Ovary (tissue), 9 donors: Measurements from ENCODE around the gene MAT2A. TPM values are rescaled to one million over a fixed set of nuclear protein-coding genes. Genes with fewer than 3 reads are reported as not detected.

Experiments
- DNase-seq, 5 donors: peaks; one replicate each; pipeline ENCODE4 v3.0.0-alpha.2; 2019 to 2020
- H3K27ac ChIP-seq, 2 donors: fragments of 200-600 bp; one replicate each; pipeline versions ENCODE4 v1.5.1 to v1.8.0; 2019 to 2022
- H3K27me3 ChIP-seq: fragments of 200-600 bp; one replicate; pipeline ENCODE4 v1.8.0; 2022
- H3K36me3 ChIP-seq: fragments of 200-600 bp; sonication (generic); one replicate; pipeline ENCODE4 v1.5.1; 2019
- H3K4me1 ChIP-seq: one replicate; pipeline ENCODE4 v1.8.1; 2013; ENCODE audit warnings: mild to moderate bottlenecking, moderate library complexity; ENCODE audit not compliant: insufficient read depth
- H3K4me3 ChIP-seq: fragments of 200-600 bp; sonication (generic); one replicate; pipeline ENCODE4 v1.5.1; 2017
- H3K9me3 ChIP-seq, 2 donors: fragments of 200-600 bp in 1 of 2; sonication (generic) in 1 of 2; one replicate each; pipeline versions ENCODE4 v1.5.1 to v1.8.1; 2013 to 2019; ENCODE audit warnings: mild to moderate bottlenecking in 1 of 2, moderate library complexity in 1 of 2
- CTCF ChIP-seq, 3 donors: fragments of 450-650 bp in 2 of 3; fragments of 200-600 bp in 1 of 3; IDR thresholded peaks; one replicate each; pipeline versions ENCODE4 v1.5.1 to v1.8.0; 2016 to 2022; ENCODE audit warnings: antibody characterized with exemption in 3 of 3, mild to moderate bottlenecking in 1 of 3
- EP300 ChIP-seq: sonication (generic); formaldehyde crosslinking; IDR thresholded peaks from one replicate; pipeline ENCODE4 v1.6.1; 2017; ENCODE audit warnings: antibody characterized with exemption
- POLR2A ChIP-seq: fragments of 450-650 bp; IDR thresholded peaks from one replicate; pipeline ENCODE4 v1.6.1; 2017; ENCODE audit warnings: antibody characterized with exemption, mild to moderate bottlenecking, moderate library complexity
- WGBS, 3 donors: extraction: QIAGEN DNeasy Blood & Tissue Kit in 1 of 3; methylation state at CpG; one replicate each; pipeline versions ENCODE4 v1.1.5 to v1.1.7; 2013 to 2017; 5-methylcytosine and 5-hydroxymethylcytosine counted together
- intact Hi-C, 4 donors: fragments of 100-400 bp; cut with DNase I; formaldehyde crosslinking; loops; one replicate each; pipeline versions ENCODE4 v1.11.0 to v1.15.1; 2022 to 2023
- polyA plus RNA-seq, 2 donors: library from polyadenylated mRNA; stranded (reverse); fragments of 200-250 nt in 1 of 2; fragments of 350-450 nt in 1 of 2; fragmentation: Illumina TruSeq in 1 of 2; extraction: RNeasy Lipid Tissue Mini Kit (QIAGEN cat#74804) in 1 of 2; gene quantifications; one replicate each; pipeline ENCODE4 v1.2.3, GENCODE V29; 2013 to 2014
- small RNA-seq: library from RNA; depleted of rRNA; stranded (forward); fragments of <200 nt; gene quantifications from one replicate; pipeline ENCODE3, GENCODE V24; 2016
- total RNA-seq, 7 donors: library from RNA; depleted of rRNA in 2 of 7; stranded (reverse); fragments of >200 nt in 2 of 7; fragmentation: NEBNext Ultra II Directional in 3 of 7; extraction: Animal tissue kit (Norgen Biotek cat#: 25700) in 3 of 7; gene quantifications; one replicate each; pipeline versions ENCODE4 v1.1.0 to v1.2.4, GENCODE V29; 2016 to 2023
- donor health status: DM: no; HTN: no; CAD: no; lungs with moderate emphysema.
- donor health status: DM: no; HTN: no; CAD: no.
- donor health status: Bipolar disorder and iron deficiency.
- donor health status: DM: yes; HTN: yes; CAD: no.
- donor health status: DM: no; HTN: no; CAD: no.
- donor health status: DM: yes; HTN: yes; CAD: no.

Gene MAT2A
- total and polyA plus RNA-seq, 9 donors = 70.8 to 766 (median 224) TPM

DNA sequence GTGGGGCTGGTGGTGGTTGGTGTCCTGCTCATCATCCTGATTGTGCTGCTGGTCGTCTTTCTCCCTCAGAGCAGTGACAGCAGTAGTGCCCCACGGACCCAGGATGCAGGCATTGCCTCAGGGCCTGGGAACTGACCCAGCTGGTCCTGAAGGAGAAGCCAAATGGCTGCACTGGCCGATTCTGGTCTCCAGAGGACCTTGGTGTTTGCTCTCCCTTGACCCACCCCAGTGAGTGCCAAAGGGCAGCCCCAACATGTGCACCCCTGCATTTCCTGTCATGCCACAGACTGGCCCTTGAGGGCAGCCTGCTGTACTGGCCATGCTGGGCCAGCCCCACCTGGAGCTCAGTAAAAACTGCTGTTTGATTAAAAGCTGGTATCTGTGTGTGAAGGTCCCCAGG lies 54.1 kb downstream of the MAT2A start:
- Histone ChIP-seq H3K4me1 (peaks cover 27% of the 10 kb centered on the region), H3K36me3 (no peaks in the 10 kb centered on the region), H3K9me3 (no peaks in the 10 kb centered on the region), H3K27ac (no peak overlapping the region), H3K27me3 (no peaks in the 10 kb centered on the region), H3K4me3 (no peak overlapping the region)
- 60 to 77% (median 69%) methylated on average over 3 of the region's 3 CpGs for WGBS, 3 donors
- DNase-seq = no peak
- TF ChIP-seq CTCF (IDR thresholded peaks at IDR 0.05) (no peak), EP300 (no peak), POLR2A (no peak)
- intact Hi-C loops = no loop called here

Small RNA genes lying within 50 kb of the gene (small RNA-seq; reads per million reads assigned to genes)
- not detected for gene RN7SL126P

Other genes with a start within 250 kb of the MAT2A start
- gene TGOLN2, start 211.2 kb upstream of the MAT2A start, total RNA-seq = 10 to 100 TPM; 58.5 to 86.5 (median 75.8) TPM
- 100 to 1,000 TPM in 1 of 2 donors, 10 to 100 TPM in 1; 43.2 to 115 TPM for gene TGOLN2, start 211.2 kb upstream of the MAT2A start, polyA plus RNA-seq
- gene RETSAT, start 184.6 kb upstream of the MAT2A start, total RNA-seq = 10 to 100 TPM; 13.4 to 29.4 (median 25.1) TPM
- gene RETSAT, start 184.6 kb upstream of the MAT2A start, polyA plus RNA-seq = 10 to 100 TPM; 16.2 to 24.8 TPM
- gene ELMOD3, start 184.4 kb upstream of the MAT2A start, total RNA-seq = 10 to 100 TPM; 13.0 to 23.0 (median 15.2) TPM
- gene ELMOD3, start 184.4 kb upstream of the MAT2A start, polyA plus RNA-seq = 10 to 100 TPM; 17.6 to 21.6 TPM
- gene CAPG, start 128.8 kb upstream of the MAT2A start, total RNA-seq = 10 to 100 TPM in 6 of 7 donors, 1 to 10 TPM in 1; 6.8 to 97.8 (median 23.6) TPM
- 10 to 100 TPM in 1 of 2 donors, 1 to 10 TPM in 1; 9.8 to 12.3 TPM for gene CAPG, start 128.8 kb upstream of the MAT2A start, polyA plus RNA-seq
- 1 to 10 TPM in 1 of 7 donors, under 1 TPM in 2, not detected in 4; 0.35 to 1.9 (median 0.48) TPM for gene SH2D6, start 120.5 kb upstream of the MAT2A start, total RNA-seq
- under 1 TPM in 1 of 2 donors, not detected in 1; 0.12 TPM for gene SH2D6, start 120.5 kb upstream of the MAT2A start, polyA plus RNA-seq
- gene GGCX, start 22.3 kb downstream of the MAT2A start, total RNA-seq = 10 to 100 TPM; 23.8 to 35.5 (median 33.9) TPM
- 10 to 100 TPM; 14.2 to 33.3 TPM for gene GGCX, start 22.3 kb downstream of the MAT2A start, polyA plus RNA-seq
- gene VAMP8, start 38.4 kb downstream of the MAT2A start, total RNA-seq = 10 to 100 TPM in 5 of 7 donors, 1 to 10 TPM in 2; 5.9 to 58.4 (median 14.0) TPM
- gene VAMP8, start 38.4 kb downstream of the MAT2A start, polyA plus RNA-seq = 10 to 100 TPM; 25.5 to 54.3 TPM
- gene VAMP5, start 45.3 kb downstream of the MAT2A start, total RNA-seq = 10 to 100 TPM; 25.6 to 59.1 (median 48.5) TPM
- 10 to 100 TPM; 35.7 to 99.5 TPM for gene VAMP5, start 45.3 kb downstream of the MAT2A start, polyA plus RNA-seq
- 100 to 1,000 TPM in 1 of 7 donors, 10 to 100 TPM in 6; 61.1 to 108 (median 93.3) TPM for gene RNF181, start 56.6 kb downstream of the MAT2A start, total RNA-seq
- gene RNF181, start 56.6 kb downstream of the MAT2A start, polyA plus RNA-seq = 100 to 1,000 TPM; 123 to 148 TPM
- gene TMEM150A, start 63.5 kb downstream of the MAT2A start, total RNA-seq = 10 to 100 TPM; 12.5 to 27.1 (median 18.6) TPM
- 10 to 100 TPM in 1 of 2 donors, 1 to 10 TPM in 1; 7.0 to 17.8 TPM for gene TMEM150A, start 63.5 kb downstream of the MAT2A start, polyA plus RNA-seq
- 10 to 100 TPM; 14.6 to 45.4 (median 35.5) TPM for gene C2orf68, start 72.9 kb downstream of the MAT2A start, total RNA-seq
- 10 to 100 TPM; 22.1 to 31.5 TPM for gene C2orf68, start 72.9 kb downstream of the MAT2A start, polyA plus RNA-seq
- 10 to 100 TPM; 37.6 to 60.0 (median 42.2) TPM for gene USP39, start 77.0 kb downstream of the MAT2A start, total RNA-seq
- 10 to 100 TPM; 37.6 to 52.6 TPM for gene USP39, start 77.0 kb downstream of the MAT2A start, polyA plus RNA-seq
- gene SFTPB, start 129.0 kb downstream of the MAT2A start, total RNA-seq = 10 to 100 TPM in 1 of 7 donors, 1 to 10 TPM in 3, under 1 TPM in 2, not detected in 1; 0.27 to 15.4 (median 1.1) TPM
- under 1 TPM in 1 of 2 donors, not detected in 1; 0.97 TPM for gene SFTPB, start 129.0 kb downstream of the MAT2A start, polyA plus RNA-seq
- gene GNLY, start 155.2 kb downstream of the MAT2A start, total RNA-seq = 1 to 10 TPM in 5 of 7 donors, under 1 TPM in 2; 0.46 to 5.1 (median 1.1) TPM
- 10 to 100 TPM in 1 of 2 donors, under 1 TPM in 1; 0.67 to 10.8 TPM for gene GNLY, start 155.2 kb downstream of the MAT2A start, polyA plus RNA-seq
- 10 to 100 TPM; 10.7 to 37.7 (median 29.6) TPM for gene ATOH8, start 214.8 kb downstream of the MAT2A start, total RNA-seq
- gene ATOH8, start 214.8 kb downstream of the MAT2A start, polyA plus RNA-seq = 10 to 100 TPM in 1 of 2 donors, 1 to 10 TPM in 1; 9.4 to 37.3 TPM